Measurements from ENCODE around the gene CDH4. TPM values are rescaled to one million over a fixed set of nuclear protein-coding genes. Genes with fewer than 3 reads are reported as not detected.

The CDH4 gene
- total RNA-seq, 1 experiment from 2014 or later: not detected

- Histone ChIP-seq H3K36me3 (ENCODE audit: control insufficient read depth, insufficient read depth, low read length) (no peaks in the 10 kb centered on the region), H3K4me3 (ENCODE audit: low read depth in 2 of 2, low read length in 2 of 2) (no peak overlapping the region), H3K27me3 (ENCODE audit: control insufficient read depth, insufficient read depth, low read length) (peaks cover 2% of the 10 kb centered on the region; the same call in 1 of the 2 replicates), H3K9me3 (ENCODE audit: control insufficient read depth, insufficient read depth, low read depth, low read length) (no peaks in the 10 kb centered on the region), H3K27ac (ENCODE audit: low read length) (no peak overlapping the region), H3K4me1 (ENCODE audit: control insufficient read depth, insufficient read depth, low read length) (no peaks in the 10 kb centered on the region)
- no peak for ATAC-seq
- intact Hi-C loops (cut with micrococcal nuclease; ENCODE audit: unreplicated experiment) (no loop called here), in situ Hi-C loops (cut with HindIII; ENCODE audit: low pct_unique_long_range_greater_than_20kb, low sequenced_read_pairs) (no loop called here)
- DNase-seq (ENCODE audit: low read depth, low spot score): no peak
- BruUV-seq (replicated peaks): no TSS peak
- ChIA-PET POLR2A (no interaction called here), CTCF (no interaction called here)
- TF ChIP-seq CTCF (IDR thresholded peaks at IDR 0.05) (no peak), SIN3A (IDR thresholded peaks at IDR 0.05; ENCODE audit: borderline replicate concordance, insufficient read depth, low read depth, low read length) (no peak), POLR2AphosphoS5 (IDR thresholded peaks at IDR 0.05; ENCODE audit: low read depth, low read length) (no peak), TCF7L2 (IDR thresholded peaks at IDR 0.05; ENCODE audit: low read depth, low read length) (no peak), REST (IDR thresholded peaks at IDR 0.05; ENCODE audit: insufficient read depth in 1 of 2, low read depth in 2 of 2, low read length in 1 of 2) (no peak)
Measured at GRCh38 chr20:61631751-61632150, 379.7 kb downstream of the CDH4 start.

GRCh38 chr20:61633004-61633403 lies 380.9 kb downstream of the CDH4 start:
- H3K36me3 ChIP-seq (ENCODE audit: control insufficient read depth, insufficient read depth, low read length): no peaks in the 10 kb centered on the region
- no peak overlapping the region for H3K27ac ChIP-seq (ENCODE audit: low read length)
- ATAC-seq (no peak), DNase-seq (ENCODE audit: low read depth, low spot score) (no peak)
- no peaks in the 10 kb centered on the region for H3K9me3 ChIP-seq (ENCODE audit: control insufficient read depth, insufficient read depth, low read depth, low read length)
- peaks cover 2% of the 10 kb centered on the region; the same call in 1 of the 2 replicates for H3K27me3 ChIP-seq (ENCODE audit: control insufficient read depth, insufficient read depth, low read length)
- no TSS peak for BruUV-seq (replicated peaks)
- no peak overlapping the region for H3K4me3 ChIP-seq (ENCODE audit: low read depth in 2 of 2, low read length in 2 of 2)
- no peaks in the 10 kb centered on the region for H3K4me1 ChIP-seq (ENCODE audit: control insufficient read depth, insufficient read depth, low read length)
- no peak for TF ChIP-seq REST (IDR thresholded peaks at IDR 0.05; ENCODE audit: insufficient read depth in 1 of 2, low read depth in 2 of 2, low read length in 1 of 2)
- TF ChIP-seq SIN3A (IDR thresholded peaks at IDR 0.05; ENCODE audit: borderline replicate concordance, insufficient read depth, low read depth, low read length): no peak
- TF ChIP-seq TCF7L2 (IDR thresholded peaks at IDR 0.05; ENCODE audit: low read depth, low read length): no peak
- no peak for TF ChIP-seq CTCF (IDR thresholded peaks at IDR 0.05)
- no peak for TF ChIP-seq POLR2AphosphoS5 (IDR thresholded peaks at IDR 0.05; ENCODE audit: low read depth, low read length)
- in situ Hi-C loops (cut with HindIII; ENCODE audit: low pct_unique_long_range_greater_than_20kb, low sequenced_read_pairs) (no loop called here), intact Hi-C loops (cut with micrococcal nuclease; ENCODE audit: unreplicated experiment) (no loop called here)
- ChIA-PET CTCF (no interaction called here), POLR2A (no interaction called here)
